Erythroblast (primary cell): Measurements from ENCODE around the gene PARP9.

Experiments
- GATA1 ChIP-seq: IDR thresholded peaks from 2 replicates; pipeline ENCODE4 v1.6.1; 2011; ENCODE audit warnings: low read depth, mild to moderate bottlenecking, control low read depth, low read length, moderate library complexity
- POLR2A ChIP-seq: IDR thresholded peaks from 2 replicates; pipeline ENCODE4 v1.6.1; 2011; ENCODE audit warnings: mild to moderate bottlenecking, low read length

DNA sequence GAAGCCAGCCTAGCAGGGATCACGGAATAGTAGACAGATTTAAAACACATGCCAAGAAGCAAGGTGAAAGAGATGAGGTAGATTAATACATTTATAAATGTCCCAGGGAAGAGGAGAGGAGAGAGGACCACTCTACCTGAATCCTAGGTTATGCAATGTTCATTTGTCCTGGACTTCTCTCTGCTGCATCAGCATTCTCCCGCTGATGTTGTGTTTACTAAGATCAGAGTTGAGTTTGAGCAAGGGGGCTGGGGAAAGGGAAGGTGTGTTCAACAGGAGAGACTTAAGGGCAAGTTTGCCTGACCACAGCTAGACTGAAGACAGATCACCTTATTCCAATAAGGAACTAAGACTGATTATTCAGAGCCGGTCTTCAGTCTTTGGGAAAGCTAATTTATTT, 48.2 kb downstream of the PARP9 start:
- TF ChIP-seq POLR2A (no peak), GATA1 (no peak)
